Activated naive CD4-positive, alpha-beta T cell treated with anti-CD3 and anti-CD28 coated beads for 36 hours (primary cell): ENCODE data around the gene GRID1. TPM values are rescaled to one million over a fixed set of nuclear protein-coding genes. Genes with fewer than 3 reads are reported as not detected.
A peak's percentile ranks its signal among the peaks of the same experiment; 100 is the strongest.

Experiments used
- CTCF ChIA-PET: fragments of 350-600 bp; sonication (Branson Sonifier 250); formaldehyde crosslinking; loops from one replicate; lab custom pipeline; 2021; ENCODE audit warnings: antibody characterized with exemption; lab: Charles Lee
- DNase-seq: peaks from one replicate; pipeline ENCODE4 v3.0.0-alpha.2; 2020
- H3K27ac Mint-ChIP-seq: one replicate; pipeline ENCODE4 v1.8.0; 2021; ENCODE audit warnings: mild to moderate bottlenecking, mixed read lengths
- H3K27me3 Mint-ChIP-seq: one replicate; pipeline ENCODE4 v1.8.0; 2021; ENCODE audit warnings: low read depth, mixed read lengths
- H3K36me3 Mint-ChIP-seq: one replicate; pipeline ENCODE4 v1.8.0; 2021; ENCODE audit warnings: low read depth, mixed read lengths
- H3K4me1 Mint-ChIP-seq: one replicate; pipeline ENCODE4 v1.8.0; 2021; ENCODE audit warnings: low read depth, mixed read lengths
- H3K4me3 Mint-ChIP-seq: one replicate; pipeline ENCODE4 v1.8.0; 2021; ENCODE audit warnings: mild to moderate bottlenecking, moderate library complexity, mixed read lengths
- H3K9me3 Mint-ChIP-seq: one replicate; pipeline ENCODE4 v1.8.0; 2021; ENCODE audit warnings: mixed read lengths
- intact Hi-C: fragments of 100-400 bp; cut with micrococcal nuclease; formaldehyde crosslinking; loops from one replicate; pipeline ENCODE4 v1.15.1; 2023
- total RNA-seq, 2 experiments: library from RNA; stranded (reverse); gene quantifications; one replicate each; pipeline ENCODE4 v1.2.3, GENCODE V29; 2021

GRID1 gene
- total RNA-seq, 2 experiments from 2014 or later: not detected

GRCh38 chr10:86144301-86144700 is 222.3 kb downstream of the GRID1 start:
- Mint-ChIP-seq H3K4me1 (no peaks in the 10 kb centered on the region), H3K4me3 (no peak overlapping the region), H3K27me3 (no peaks in the 10 kb centered on the region), H3K9me3 (no peaks in the 10 kb centered on the region), H3K36me3 (no peaks in the 10 kb centered on the region), H3K27ac (no peak overlapping the region)
- intact Hi-C loops: no loop called here
- DNase-seq: no peak
- CTCF ChIA-PET: interaction anchor here (0.6 kb wide), 1 partner anchor 1399 kb away, joined by 3 read pairs; no protein-coding TSS in a partner anchor

GRCh38 chr10:86141896-86142295 is 224.7 kb downstream of the GRID1 start:
- Mint-ChIP-seq H3K4me1 (no peaks in the 10 kb centered on the region), H3K9me3 (no peaks in the 10 kb centered on the region), H3K36me3 (no peaks in the 10 kb centered on the region), H3K4me3 (no peak overlapping the region), H3K27ac (no peak overlapping the region), H3K27me3 (no peaks in the 10 kb centered on the region)
- no peak for DNase-seq
- CTCF ChIA-PET: no interaction called here
- intact Hi-C loops: no loop called here

GRCh38 chr10:86139066-86139657 is 227.4 kb downstream of the GRID1 start:
- no peak overlapping the region for H3K4me3 Mint-ChIP-seq
- H3K36me3 Mint-ChIP-seq: no peaks in the 10 kb centered on the region
- H3K4me1 Mint-ChIP-seq: no peaks in the 10 kb centered on the region
- peak; percentile 52 for DNase-seq
- H3K27ac Mint-ChIP-seq: no peak overlapping the region
- CTCF ChIA-PET: interaction anchor here (0.7 to 1.0 kb wide), 2 partner anchors 47 to 538 kb away, joined by 3 read pairs; no protein-coding TSS in a partner anchor
- H3K27me3 Mint-ChIP-seq: no peaks in the 10 kb centered on the region
- intact Hi-C loops: loop anchor here (2.0 to 10.0 kb wide), 4 partner anchors 142 to 1598 kb away; no protein-coding TSS in a partner anchor
- no peaks in the 10 kb centered on the region for H3K9me3 Mint-ChIP-seq

GRCh38 chr10:86138551-86139065 is 228.0 kb downstream of the GRID1 start:
- no peaks in the 10 kb centered on the region for H3K36me3 Mint-ChIP-seq
- H3K4me3 Mint-ChIP-seq: no peak overlapping the region
- no peak overlapping the region for H3K27ac Mint-ChIP-seq
- intact Hi-C loops: loop anchor here (2.0 to 10.0 kb wide), 4 partner anchors 141 to 1598 kb away; no protein-coding TSS in a partner anchor
- no peaks in the 10 kb centered on the region for H3K4me1 Mint-ChIP-seq
- CTCF ChIA-PET: interaction anchor here (1.0 to 1.2 kb wide), 2 partner anchors 11 to 538 kb away, joined by 3 to 4 read pairs; no protein-coding TSS in a partner anchor
- H3K9me3 Mint-ChIP-seq: no peaks in the 10 kb centered on the region
- no peaks in the 10 kb centered on the region for H3K27me3 Mint-ChIP-seq
- no peak for DNase-seq

- CTCF ChIA-PET: interaction anchor here (1.2 kb wide), 1 partner anchor 10 kb away, joined by 4 read pairs; no protein-coding TSS in a partner anchor
- no peak overlapping the region for H3K27ac Mint-ChIP-seq
Observed at GRCh38 chr10:86137561-86137960, 229.0 kb downstream of the GRID1 start.

GRCh38 chr10:86136934-86137333 is 229.7 kb downstream of the GRID1 start:
- CTCF ChIA-PET: no interaction called here
- Mint-ChIP-seq H3K4me1 (no peaks in the 10 kb centered on the region), H3K9me3 (no peaks in the 10 kb centered on the region), H3K36me3 (no peaks in the 10 kb centered on the region), H3K4me3 (no peak overlapping the region), H3K27ac (no peak overlapping the region), H3K27me3 (no peaks in the 10 kb centered on the region)
- intact Hi-C loops: loop anchor here (5.0 to 10.0 kb wide), 3 partner anchors 140 to 1355 kb away; no protein-coding TSS in a partner anchor
- no peak for DNase-seq

More at GRCh38 chr10:86137561-86137960, 229.0 kb downstream of the GRID1 start:
- H3K27me3 Mint-ChIP-seq: no peaks in the 10 kb centered on the region
- H3K4me1 Mint-ChIP-seq: no peaks in the 10 kb centered on the region
- no peak for DNase-seq
- intact Hi-C loops: loop anchor here (5.0 to 10.0 kb wide), 3 partner anchors 140 to 1355 kb away; no protein-coding TSS in a partner anchor
- no peak overlapping the region for H3K4me3 Mint-ChIP-seq
- H3K36me3 Mint-ChIP-seq: no peaks in the 10 kb centered on the region
- H3K9me3 Mint-ChIP-seq: no peaks in the 10 kb centered on the region

GRCh38 chr10:86135191-86135590 is 231.4 kb downstream of the GRID1 start:
- intact Hi-C loops: loop anchor here (5.0 to 10.0 kb wide), 3 partner anchors 138 to 1353 kb away; no protein-coding TSS in a partner anchor
- Mint-ChIP-seq H3K4me3 (no peak overlapping the region), H3K27me3 (peaks cover 2% of the 10 kb centered on the region), H3K4me1 (no peaks in the 10 kb centered on the region), H3K27ac (no peak overlapping the region), H3K9me3 (no peaks in the 10 kb centered on the region), H3K36me3 (no peaks in the 10 kb centered on the region)
- CTCF ChIA-PET: no interaction called here
- DNase-seq: no peak

- no peak overlapping the region for H3K27ac Mint-ChIP-seq
- no peaks in the 10 kb centered on the region for H3K36me3 Mint-ChIP-seq
- H3K4me1 Mint-ChIP-seq: no peaks in the 10 kb centered on the region
- CTCF ChIA-PET: no interaction called here
- H3K9me3 Mint-ChIP-seq: no peaks in the 10 kb centered on the region
- intact Hi-C loops: loop anchor here (10.0 kb wide), 1 partner anchor 586 kb away; no protein-coding TSS in a partner anchor
- H3K4me3 Mint-ChIP-seq: no peak overlapping the region
- H3K27me3 Mint-ChIP-seq: peaks cover 9% of the 10 kb centered on the region
- DNase-seq: no peak
Observed at GRCh38 chr10:86130737-86131475, 235.7 kb downstream of the GRID1 start.

- CTCF ChIA-PET: no interaction called here
- no peaks in the 10 kb centered on the region for H3K9me3 Mint-ChIP-seq
- no peak overlapping the region for H3K27ac Mint-ChIP-seq
- H3K4me1 Mint-ChIP-seq: no peaks in the 10 kb centered on the region
- H3K27me3 Mint-ChIP-seq: peaks cover 9% of the 10 kb centered on the region
- intact Hi-C loops: loop anchor here (10.0 kb wide), 1 partner anchor 585 kb away; no protein-coding TSS in a partner anchor
- no peak overlapping the region for H3K4me3 Mint-ChIP-seq
- H3K36me3 Mint-ChIP-seq: no peaks in the 10 kb centered on the region
- DNase-seq: no peak
Observed at GRCh38 chr10:86130041-86130440, 236.6 kb downstream of the GRID1 start.

GRCh38 chr10:86128360-86128759 is 238.2 kb downstream of the GRID1 start:
- Mint-ChIP-seq H3K27ac (no peak overlapping the region), H3K4me3 (no peak overlapping the region), H3K36me3 (no peaks in the 10 kb centered on the region), H3K4me1 (no peaks in the 10 kb centered on the region), H3K9me3 (no peaks in the 10 kb centered on the region), H3K27me3 (peaks cover 13% of the 10 kb centered on the region)
- intact Hi-C loops: no loop called here
- DNase-seq: no peak
- CTCF ChIA-PET: interaction anchor here (1.3 kb wide), 1 partner anchor 10 kb away, joined by 4 read pairs; no protein-coding TSS in a partner anchor

- Mint-ChIP-seq H3K9me3 (no peaks in the 10 kb centered on the region), H3K36me3 (no peaks in the 10 kb centered on the region), H3K27ac (no peak overlapping the region), H3K4me3 (no peak overlapping the region), H3K27me3 (peaks cover 13% of the 10 kb centered on the region), H3K4me1 (no peaks in the 10 kb centered on the region)
- intact Hi-C loops: no loop called here
- CTCF ChIA-PET: interaction anchor here (1.3 kb wide), 1 partner anchor 11 kb away, joined by 4 read pairs; no protein-coding TSS in a partner anchor
- no peak for DNase-seq
Observed at GRCh38 chr10:86127274-86127819, 239.2 kb downstream of the GRID1 start.

GRCh38 chr10:86124734-86125133 is 241.9 kb downstream of the GRID1 start:
- CTCF ChIA-PET: no interaction called here
- intact Hi-C loops: no loop called here

More at GRCh38 chr10:86124734-86125133, 241.9 kb downstream of the GRID1 start:
- Mint-ChIP-seq H3K9me3 (no peaks in the 10 kb centered on the region), H3K36me3 (no peaks in the 10 kb centered on the region), H3K4me1 (no peaks in the 10 kb centered on the region), H3K4me3 (no peak overlapping the region), H3K27ac (no peak overlapping the region), H3K27me3 (peaks cover 9% of the 10 kb centered on the region)
- DNase-seq: no peak
